Upper lobe of left lung (tissue), 6 donors: ENCODE results near the gene UBA6. TPM values are rescaled to one million over a fixed set of nuclear protein-coding genes. Genes with fewer than 3 reads are reported as not detected.

Source experiments
- ATAC-seq, 2 donors: fragments of 200-7000 bp; cut with Tn5 transposase; one replicate each; pipeline ENCODE4 v1.9.1; 2022; ENCODE audit warnings: mild to moderate bottlenecking in 2 of 2, moderate library complexity in 2 of 2; ENCODE audit not compliant: low FRiP score in 2 of 2
- DNase-seq, 2 donors: peaks; one replicate each; pipeline ENCODE4 v3.0.0-alpha.2; 2019 to 2020
- H3K27ac ChIP-seq, 4 donors: fragments of 200-600 bp; sonication (generic); one replicate each; pipeline ENCODE4 v1.5.1; 2016 to 2019
- H3K27me3 ChIP-seq, 4 donors: fragments of 200-600 bp; sonication (generic); one replicate each; pipeline ENCODE4 v1.5.1; 2017 to 2019
- H3K36me3 ChIP-seq, 4 donors: fragments of 200-600 bp; sonication (generic); one replicate each; pipeline ENCODE4 v1.5.1; 2016 to 2019
- H3K4me1 ChIP-seq, 4 donors: fragments of 200-600 bp; sonication (generic); one replicate each; pipeline ENCODE4 v1.5.1; 2018 to 2019
- H3K4me3 ChIP-seq, 4 donors: fragments of 200-600 bp; sonication (generic); one replicate each; pipeline ENCODE4 v1.5.1; 2017 to 2019; ENCODE audit warnings: mild to moderate bottlenecking in 2 of 4, moderate library complexity in 1 of 4
- H3K9me3 ChIP-seq, 4 donors: fragments of 200-600 bp; sonication (generic); one replicate each; pipeline ENCODE4 v1.5.1; 2018 to 2019
- CTCF ChIP-seq, 6 experiments: fragments of 450-650 bp in 4 of 6; fragments of 200-600 bp in 2 of 6; sonication (generic) in 2 of 6; IDR thresholded peaks; one replicate each; pipeline ENCODE4 v1.5.1; 2016 to 2019; ENCODE audit warnings: antibody characterized with exemption in 6 of 6
- EP300 ChIP-seq, 4 donors: sonication (generic); formaldehyde crosslinking; IDR thresholded peaks; one replicate each; pipeline ENCODE4 v1.5.1; 2017; ENCODE audit warnings: antibody characterized with exemption in 4 of 4, control low read depth in 2 of 4
- POLR2A ChIP-seq, 4 donors: fragments of 450-650 bp; IDR thresholded peaks; one replicate each; pipeline ENCODE4 v1.5.1; 2016 to 2017; ENCODE audit warnings: antibody characterized with exemption in 4 of 4, mild to moderate bottlenecking in 2 of 4
- POLR2AphosphoS5 ChIP-seq, 2 donors: sonication (generic); formaldehyde crosslinking; IDR thresholded peaks; one replicate each; pipeline ENCODE4 v1.5.1; 2017; ENCODE audit warnings: antibody characterized with exemption in 2 of 2
- WGBS, 2 donors: methylation state at CpG; one replicate each; pipeline ENCODE4 v1.1.5; 2017 to 2018; 5-methylcytosine and 5-hydroxymethylcytosine counted together
- total RNA-seq, 6 donors: library from RNA; depleted of rRNA in 4 of 6; stranded (reverse); fragments of >200 nt in 4 of 6; gene quantifications; one replicate each; pipeline versions ENCODE4 v1.1.0 to v1.2.1, GENCODE V29; 2016 to 2021
- donor health status: DM: no; HTN: no; CAD: no; lungs with moderate emphysema.
- donor health status: DM: no; HTN: yes; CAD: no; lungs with severe emphysema.

The UBA6 gene
- total RNA-seq, 6 donors from 2014 or later = 13.9 to 63.9 (median 45.2) TPM

GRCh38 chr4:67721770-67722597, 21.0 kb upstream of the UBA6 start:
- Histone ChIP-seq H3K36me3 (peaks cover 0 to 5% (median 0%) of the 10 kb centered on the region in 4 donors), H3K4me3 (no peak overlapping the region), H3K27me3 (no peaks in the 10 kb centered on the region), H3K4me1 (no peaks in the 10 kb centered on the region), H3K27ac (no peak overlapping the region), H3K9me3 (no peaks in the 10 kb centered on the region)
- WGBS, 2 donors = 94% methylated on average over 9 of the region's 9 CpGs
- no peak for DNase-seq
- TF ChIP-seq EP300 (IDR thresholded peaks at IDR 0.05) (no peak), CTCF (IDR thresholded peaks at IDR 0.05) (no peak), POLR2A (IDR thresholded peaks at IDR 0.05) (no peak), POLR2AphosphoS5 (IDR thresholded peaks at IDR 0.05) (no peak)
- ATAC-seq = no peak

GRCh38 chr4:67721315-67721769, 20.4 kb upstream of the UBA6 start:
- no peaks in the 10 kb centered on the region for H3K9me3 ChIP-seq
- DNase-seq (no peak), ATAC-seq (no peak)
- no peaks in the 10 kb centered on the region for H3K4me1 ChIP-seq
- H3K27me3 ChIP-seq = no peaks in the 10 kb centered on the region
- H3K4me3 ChIP-seq = no peak overlapping the region
- 99 to 100% methylated on average over 3 of the region's 3 CpGs for WGBS, 2 donors
- no peak for TF ChIP-seq POLR2A (IDR thresholded peaks at IDR 0.05)
- TF ChIP-seq CTCF (IDR thresholded peaks at IDR 0.05) = no peak
- no peak for TF ChIP-seq EP300 (IDR thresholded peaks at IDR 0.05)
- TF ChIP-seq POLR2AphosphoS5 (IDR thresholded peaks at IDR 0.05) = no peak
- H3K27ac ChIP-seq = no peak overlapping the region
- H3K36me3 ChIP-seq = peaks cover 0 to 10% (median under 1%) of the 10 kb centered on the region in 4 donors

- Histone ChIP-seq H3K27ac (no peak overlapping the region), H3K4me3 (no peak overlapping the region), H3K27me3 (no peaks in the 10 kb centered on the region), H3K4me1 (no peaks in the 10 kb centered on the region), H3K36me3 (peaks cover 0 to 10% (median 2%) of the 10 kb centered on the region in 4 donors), H3K9me3 (no peaks in the 10 kb centered on the region)
- TF ChIP-seq EP300 (IDR thresholded peaks at IDR 0.05) (no peak), CTCF (IDR thresholded peaks at IDR 0.05) (no peak)
- 83 to 89% methylated on average over 2 to 3 of the region's 3 CpGs for WGBS, 2 donors
- ATAC-seq (no peak), DNase-seq (no peak)
Measured at GRCh38 chr4:67719953-67720617, 19.1 kb upstream of the UBA6 start.

- no peaks in the 10 kb centered on the region for H3K4me1 ChIP-seq
- TF ChIP-seq EP300 (IDR thresholded peaks at IDR 0.05) (no peak), POLR2AphosphoS5 (IDR thresholded peaks at IDR 0.05) (no peak), CTCF (IDR thresholded peaks at IDR 0.05) (no peak), POLR2A (IDR thresholded peaks at IDR 0.05) (no peak)
- no peak overlapping the region for H3K4me3 ChIP-seq
- H3K36me3 ChIP-seq = peaks cover 0 to 10% (median 2%) of the 10 kb centered on the region in 4 donors
- 96 to 100% methylated on average over 2 of the region's 2 CpGs for WGBS, 2 donors
- H3K27ac ChIP-seq = no peak overlapping the region
- no peak for DNase-seq
- ATAC-seq = no peak
- no peaks in the 10 kb centered on the region for H3K9me3 ChIP-seq
- no peaks in the 10 kb centered on the region for H3K27me3 ChIP-seq
Measured at GRCh38 chr4:67718848-67719247, 17.9 kb upstream of the UBA6 start.
